Measurements from ENCODE around the gene EID3. TPM values are rescaled to one million over a fixed set of nuclear protein-coding genes. Genes with fewer than 3 reads are reported as not detected.

Gene EID3
- total RNA-seq, 4 donors from 2014 or later = 6.4 to 10.7 (median 8.0) TPM

- no peak for TF ChIP-seq CTCF (IDR thresholded peaks at IDR 0.05; ENCODE audit: low read depth)
Measured at GRCh38 chr12:104299842-104300481, 3.6 kb upstream of the EID3 start.

GRCh38 chr12:104304261-104305009 lies 896 bp downstream of the EID3 start:
- no peak for TF ChIP-seq CTCF (IDR thresholded peaks at IDR 0.05; ENCODE audit: low read depth)

- no peak for TF ChIP-seq CTCF (IDR thresholded peaks at IDR 0.05; ENCODE audit: low read depth)
Measured at GRCh38 chr12:104305349-104305748, 1.8 kb downstream of the EID3 start.

DNA sequence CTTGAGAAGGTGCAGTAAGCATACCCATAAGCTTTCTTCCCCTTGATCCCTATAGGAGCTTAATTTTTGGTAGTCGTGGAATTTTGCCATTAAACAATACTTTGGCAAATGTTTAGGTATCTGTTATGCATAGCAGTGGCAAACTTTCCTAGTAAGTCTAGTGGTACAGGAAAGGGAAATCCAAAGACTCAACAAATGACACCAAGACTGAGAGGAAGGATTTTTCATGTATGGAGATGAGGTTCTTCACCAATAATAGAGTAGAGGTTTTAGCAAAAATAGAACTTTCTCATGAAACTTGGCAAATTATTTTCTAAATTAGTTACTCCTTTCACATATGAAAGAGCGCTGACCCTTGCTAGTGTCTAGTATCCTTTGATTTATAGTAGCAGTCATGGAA lies 2.8 kb downstream of the EID3 start:
- no peak for TF ChIP-seq CTCF (IDR thresholded peaks at IDR 0.05; ENCODE audit: low read depth)

DNA sequence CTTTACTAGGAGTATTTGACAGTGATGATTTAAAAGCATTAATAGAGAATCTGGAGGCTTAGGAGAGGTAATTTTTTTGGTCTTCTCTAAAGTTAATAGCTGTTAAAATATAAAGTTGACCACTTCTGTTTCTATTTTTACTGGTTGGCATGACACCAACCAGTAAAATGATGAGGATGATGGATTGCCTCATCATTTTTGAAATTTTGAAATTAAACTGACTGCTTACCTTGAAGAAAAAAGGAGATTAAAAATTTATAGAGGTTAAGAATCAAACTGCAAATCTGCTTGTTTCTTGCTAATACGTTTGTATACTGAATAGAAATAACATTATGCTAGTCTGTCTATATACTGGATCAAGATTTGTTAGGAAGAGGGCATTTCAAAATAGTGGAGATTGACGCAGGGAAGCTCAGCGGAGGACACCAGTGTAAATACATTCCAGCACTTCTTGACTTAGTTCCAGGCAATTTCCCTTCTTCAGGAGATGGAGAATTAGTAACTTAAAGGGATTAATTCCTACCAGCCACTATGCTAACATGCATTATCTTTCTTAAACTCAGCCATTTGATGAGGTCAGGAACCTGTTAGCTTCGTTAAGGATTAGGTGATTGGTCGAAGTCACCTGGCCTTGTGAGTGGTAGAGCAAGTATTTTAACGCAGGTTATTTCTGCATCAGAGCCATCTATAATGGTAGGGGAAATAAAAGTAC lies 3.6 kb downstream of the EID3 start:
- no peak for TF ChIP-seq CTCF (IDR thresholded peaks at IDR 0.05; ENCODE audit: low read depth)

DNA sequence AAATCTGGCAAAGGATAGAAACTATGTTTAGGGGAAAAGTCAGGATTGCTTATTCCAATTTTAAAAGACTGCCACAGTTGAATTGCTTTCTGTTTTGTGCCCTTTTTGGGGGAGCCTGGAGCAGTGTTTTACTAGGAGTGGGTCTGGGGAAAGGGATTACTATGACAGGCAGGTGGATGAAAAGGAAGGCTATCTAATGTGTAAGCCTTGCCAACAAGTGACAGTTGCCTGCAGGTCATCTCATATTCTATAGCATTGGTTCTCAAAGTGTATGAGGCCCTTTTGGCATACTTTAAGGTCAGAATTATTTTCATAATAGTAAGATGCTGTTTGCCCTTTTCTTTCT lies 4.1 kb downstream of the EID3 start:
- TF ChIP-seq CTCF (IDR thresholded peaks at IDR 0.05; ENCODE audit: low read depth) = no peak

- TF ChIP-seq CTCF (IDR thresholded peaks at IDR 0.05; ENCODE audit: low read depth) = no peak
Measured at GRCh38 chr12:104309446-104309993, 6.0 kb downstream of the EID3 start.

Data from subcutaneous adipose tissue (tissue), 4 donors.